OCI-M2 (cell line): ENCODE measurements around the gene PLS3.
"Not testable (repeated sequence)": the region's sequence is repeated elsewhere in the genome, so short reads cannot be mapped to it uniquely, and the experiment has no call there.

ENCODE experiments used
- DNase-seq: peaks from one replicate; lab custom pipeline; 2025; ENCODE audit not compliant: unreplicated experiment; lab: John Stamatoyannopoulos, UW

The PLS3 gene

DNA sequence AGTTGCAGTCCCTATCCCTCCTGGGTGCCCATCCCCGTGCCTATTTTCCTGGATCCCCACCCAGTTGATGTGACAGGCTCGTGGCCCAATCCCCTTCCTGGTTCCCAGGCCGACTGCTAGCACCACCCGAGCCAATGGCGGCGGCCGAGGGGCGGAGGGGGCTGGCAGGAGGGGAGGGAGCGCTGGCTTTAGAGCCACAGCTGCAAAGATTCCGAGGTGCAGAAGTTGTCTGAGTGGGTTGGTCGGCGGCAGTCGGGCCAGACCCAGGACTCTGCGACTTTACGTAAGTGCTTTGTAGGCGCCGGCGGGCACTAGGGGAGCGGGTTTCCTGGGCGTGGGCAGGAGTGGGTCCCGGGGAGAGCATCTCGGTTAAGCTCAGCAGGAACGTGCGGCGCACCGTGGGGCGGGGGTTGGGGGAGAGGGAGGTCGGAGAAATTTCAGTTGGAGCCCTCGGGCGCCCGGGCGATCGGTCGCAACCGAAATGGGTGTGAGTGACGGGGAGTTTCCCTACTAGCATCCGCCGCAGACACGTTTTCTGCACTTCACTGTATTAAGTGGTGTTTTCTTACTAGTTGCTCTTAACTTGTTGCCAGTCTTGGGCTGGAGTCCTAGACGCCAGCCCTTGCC, at the start of gene PLS3:
Gene PLS3 (plus strand): TSS at position 197 of the 627 bp plus-strand sequence. CDS start 49,077 bp downstream, outside the sequence.
- DNase-seq, result no peak

- DNase-seq, result no peak
Observed at GRCh38 chrX:115518113-115518512, 42.9 kb upstream of the PLS3 start.

DNA sequence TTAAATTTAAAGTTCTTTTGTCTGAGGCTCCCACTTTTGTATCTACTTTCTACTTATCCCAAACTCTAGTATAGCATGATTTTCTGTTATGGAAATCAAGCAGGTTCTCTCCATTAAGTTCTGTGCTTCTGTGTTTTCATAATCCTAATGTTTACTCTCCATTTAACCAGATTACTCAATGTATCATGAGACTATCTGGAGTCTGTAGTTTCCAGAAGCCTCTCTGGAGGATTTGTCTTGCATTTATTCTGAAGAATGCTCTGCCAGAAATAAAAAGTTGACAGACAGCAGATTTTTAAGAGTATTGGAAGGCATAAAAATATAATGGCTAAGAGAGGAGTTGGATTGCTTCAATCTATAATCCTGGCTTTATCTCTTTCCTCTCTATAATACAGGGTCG, 39.2 kb upstream of the PLS3 start:
- no peak for DNase-seq

GRCh38 chrX:115522952-115523351, 38.0 kb upstream of the PLS3 start:
- DNase-seq, result no peak

- no peak for DNase-seq
Observed at GRCh38 chrX:115525486-115525885, 35.5 kb upstream of the PLS3 start.

DNA sequence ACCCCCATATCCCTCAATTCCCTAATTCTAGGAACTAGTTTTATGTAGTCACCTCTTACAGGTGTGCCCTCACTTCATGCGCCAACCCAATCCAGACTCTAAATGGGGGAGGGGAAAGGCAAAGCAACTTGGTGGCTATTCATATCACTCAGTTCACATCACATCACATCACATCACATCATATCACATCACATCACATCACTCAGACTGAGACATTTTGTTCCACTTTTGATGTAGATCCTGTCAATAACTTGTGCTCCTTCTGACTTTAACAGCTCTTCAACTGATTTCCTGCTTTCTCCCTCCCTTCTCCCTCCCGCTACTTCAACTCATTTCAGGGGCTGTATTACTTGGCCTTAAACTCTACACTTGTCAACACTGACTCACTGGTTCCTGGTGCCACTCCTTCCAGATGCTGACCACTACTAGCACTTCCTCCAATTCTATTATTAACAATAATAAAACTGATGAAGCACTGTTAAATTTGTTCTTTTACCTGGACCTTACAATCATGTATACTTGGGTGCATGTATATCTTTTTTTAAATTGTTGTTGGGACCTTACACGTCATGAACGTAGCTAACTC, 29.1 kb upstream of the PLS3 start:
- DNase-seq, result no peak

GRCh38 chrX:115533485-115533884, 27.5 kb upstream of the PLS3 start:
- no peak for DNase-seq

DNA sequence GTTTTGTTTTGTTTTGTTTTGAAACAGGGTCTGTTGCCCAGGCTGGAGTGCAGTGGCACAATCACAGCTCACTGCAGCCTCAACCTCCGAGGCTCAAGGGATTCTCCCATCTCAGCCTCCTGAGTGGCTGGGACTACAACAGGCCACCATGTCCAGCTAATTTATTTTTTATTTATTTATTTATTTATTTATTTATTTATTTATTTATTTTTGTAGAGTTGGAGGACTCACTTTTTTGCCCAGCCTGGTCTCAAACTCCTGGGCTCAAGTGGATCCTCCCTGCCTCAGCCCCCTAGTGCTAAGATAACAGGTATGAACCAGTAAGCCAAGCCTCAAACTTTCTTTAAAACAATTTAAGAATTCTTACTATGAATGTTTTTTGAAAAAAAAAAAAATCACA, 26.6 kb upstream of the PLS3 start:
- DNase-seq, result no peak

- DNase-seq, result no peak
Observed at GRCh38 chrX:115535421-115535820, 25.6 kb upstream of the PLS3 start.

- DNase-seq, result no peak
Observed at GRCh38 chrX:115535844-115536243, 25.1 kb upstream of the PLS3 start.

GRCh38 chrX:115539841-115540240, 21.1 kb upstream of the PLS3 start:
- no peak for DNase-seq

DNA sequence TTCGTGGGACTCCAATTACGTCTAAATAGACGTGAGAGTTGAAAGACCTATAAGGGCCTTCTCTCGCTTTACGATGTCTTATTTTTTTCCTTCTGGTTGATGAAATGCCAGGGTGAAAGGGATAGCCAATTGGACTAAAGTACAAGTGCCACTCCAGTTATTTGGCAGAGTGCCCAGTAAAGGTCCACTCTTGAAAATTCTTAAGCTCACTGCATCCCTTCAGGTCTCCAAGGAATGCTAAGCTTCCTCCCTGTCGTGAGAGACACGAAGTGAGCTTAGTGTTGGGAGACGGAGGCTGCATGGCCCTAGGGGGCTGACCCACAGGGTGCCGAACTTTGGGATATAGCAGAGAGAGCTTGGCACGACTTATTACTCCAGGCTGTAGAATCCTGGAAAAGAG, 19.9 kb upstream of the PLS3 start:
- DNase-seq, result not testable (repeated sequence)

- DNase-seq, result no peak
Observed at GRCh38 chrX:115547448-115547847, 13.5 kb upstream of the PLS3 start.

- no peak for DNase-seq
Observed at GRCh38 chrX:115549008-115549407, 12.0 kb upstream of the PLS3 start.

DNA sequence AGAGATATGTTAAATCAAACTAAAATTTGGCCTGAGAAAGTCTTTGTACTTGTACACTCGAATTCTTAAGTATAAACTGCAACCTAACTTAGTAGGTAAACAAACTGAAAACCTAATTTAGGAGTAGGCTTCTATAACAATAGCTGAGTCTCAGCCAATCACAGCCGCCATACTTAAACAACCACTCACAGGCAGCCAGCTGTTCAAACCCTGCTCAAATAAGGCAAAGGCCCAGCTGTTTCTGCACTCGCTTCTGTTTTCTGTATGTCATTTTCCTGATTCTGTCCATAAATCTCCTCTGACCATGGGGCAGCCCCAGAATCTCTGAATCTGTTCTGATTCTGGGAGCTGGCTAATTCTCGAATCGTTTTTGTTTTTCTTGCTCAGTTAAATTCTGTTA, 7.8 kb upstream of the PLS3 start:
- no peak for DNase-seq

GRCh38 chrX:115559672-115560071, 1.3 kb upstream of the PLS3 start:
- no peak for DNase-seq

DNA sequence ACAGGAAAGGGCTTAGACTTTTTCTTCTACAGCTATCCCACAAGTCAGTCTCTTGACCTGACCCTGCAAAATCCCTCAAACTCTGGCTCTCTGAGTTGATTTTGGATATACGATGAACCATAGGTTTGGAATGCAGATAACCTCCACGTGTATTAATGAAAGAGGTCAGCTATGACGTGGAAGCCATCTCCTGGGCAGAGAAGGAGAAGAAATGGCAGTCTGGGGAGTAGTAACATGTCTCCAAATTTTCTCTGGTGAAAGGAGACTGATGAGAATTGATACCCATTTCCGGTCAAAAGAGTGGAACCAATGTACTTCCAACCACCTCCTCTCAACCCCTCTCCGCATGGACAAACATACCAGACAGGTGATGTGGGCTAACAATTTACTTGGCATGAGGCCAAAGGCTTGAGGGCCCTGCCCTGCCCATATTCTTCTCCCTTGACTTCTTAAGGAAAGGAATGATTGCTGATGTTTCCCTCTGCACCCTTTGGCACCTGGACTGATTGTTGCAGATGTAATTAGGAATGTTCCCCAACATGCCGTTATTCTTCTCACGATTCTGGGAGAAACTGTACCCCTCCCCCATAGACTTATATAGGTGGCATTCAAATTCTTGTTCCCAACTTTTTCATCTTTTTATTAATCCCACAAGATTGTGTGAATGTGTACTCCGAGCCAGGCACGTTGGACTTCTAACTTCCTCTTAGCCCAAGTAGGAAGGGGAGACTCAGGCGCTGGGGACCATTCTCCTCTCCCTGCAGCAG, 580 bp upstream of the PLS3 start:
- no peak for DNase-seq

GRCh38 chrX:115561605-115562479, 868 bp downstream of the PLS3 start:
- no peak for DNase-seq

- DNase-seq, result no peak
Observed at GRCh38 chrX:115562480-115562847, 1.5 kb downstream of the PLS3 start.

DNA sequence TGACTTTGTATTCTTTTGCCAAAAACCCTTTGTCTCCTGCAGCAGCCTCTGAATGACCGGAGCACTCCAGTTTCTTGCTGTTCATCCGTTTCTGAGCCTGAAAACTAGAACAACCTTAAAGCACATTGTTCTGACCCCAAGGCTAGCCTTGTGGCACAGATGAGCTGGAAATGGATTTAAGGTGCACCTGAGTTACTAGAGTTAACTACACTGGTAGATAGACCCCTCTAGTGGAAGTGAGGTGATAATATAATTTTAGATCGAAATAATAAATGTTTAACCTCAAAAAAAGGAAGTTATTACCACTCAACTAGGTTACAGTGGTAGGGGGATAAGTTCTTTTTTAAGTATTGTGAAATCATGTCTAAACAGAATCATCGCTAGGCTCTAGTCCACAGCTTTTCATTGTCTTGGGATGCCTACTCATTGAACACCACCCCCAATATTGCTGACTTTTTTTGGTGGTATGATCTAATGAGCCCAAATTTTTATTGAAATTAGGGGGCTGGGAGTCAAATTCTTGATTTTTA, 2.7 kb downstream of the PLS3 start:
- DNase-seq, result no peak

- DNase-seq, result no peak
Observed at GRCh38 chrX:115564243-115564642, 3.3 kb downstream of the PLS3 start.
